Tibial nerve (tissue), 4 donors: Measurements from ENCODE around the gene GNAI2. TPM values are rescaled to one million over a fixed set of nuclear protein-coding genes. Genes with fewer than 3 reads are reported as not detected.
"Not testable (repeated sequence)": the region's sequence is repeated elsewhere in the genome, so short reads cannot be mapped to it uniquely, and the experiment has no call there.

ENCODE experiments used
- DNase-seq, 2 donors: peaks; one replicate each; pipeline ENCODE4 v3.0.0-alpha.2; 2019; ENCODE audit warnings: low spot score in 2 of 2
- H3K27ac ChIP-seq, 4 donors: fragments of 200-600 bp; sonication (generic) in 3 of 4; one replicate each; pipeline ENCODE4 v1.5.1; 2017 to 2019; ENCODE audit warnings: mild to moderate bottlenecking in 1 of 4
- H3K27me3 ChIP-seq, 2 donors: fragments of 200-600 bp; sonication (generic) in 1 of 2; one replicate each; pipeline versions ENCODE4 v1.5.1 to v1.6.0; 2017 to 2019
- H3K36me3 ChIP-seq, 3 donors: fragments of 200-600 bp; sonication (generic); one replicate each; pipeline ENCODE4 v1.5.1; 2018 to 2019
- H3K4me1 ChIP-seq, 4 donors: fragments of 200-600 bp; sonication (generic) in 3 of 4; one replicate each; pipeline ENCODE4 v1.5.1; 2017 to 2019
- H3K4me3 ChIP-seq, 4 donors: fragments of 200-600 bp; sonication (generic) in 3 of 4; one replicate each; pipeline ENCODE4 v1.5.1; 2017 to 2019; ENCODE audit warnings: mild to moderate bottlenecking in 1 of 4, moderate library complexity in 1 of 4
- H3K9me3 ChIP-seq, 4 donors: fragments of 200-600 bp; sonication (generic) in 3 of 4; one replicate each; pipeline ENCODE4 v1.5.1; 2017 to 2019
- EP300 ChIP-seq, 2 donors: sonication (generic); formaldehyde crosslinking; IDR thresholded peaks; one replicate each; pipeline ENCODE4 v1.6.1; 2017; ENCODE audit warnings: antibody characterized with exemption in 2 of 2, mild to moderate bottlenecking in 1 of 2
- POLR2A ChIP-seq, 2 donors: fragments of 450-650 bp; IDR thresholded peaks; one replicate each; pipeline ENCODE4 v1.6.1; 2017; ENCODE audit warnings: antibody characterized with exemption in 2 of 2, mild to moderate bottlenecking in 2 of 2, moderate library complexity in 2 of 2
- WGBS, 2 donors: methylation state at CpG; one replicate each; pipeline ENCODE4 v1.1.5; 2018; 5-methylcytosine and 5-hydroxymethylcytosine counted together
- total RNA-seq, 4 donors: library from RNA; depleted of rRNA; stranded (reverse); fragments of >200 nt; gene quantifications; one replicate each; pipeline ENCODE4 v1.1.0, GENCODE V29; 2016
- TF ChIP-seq, protein P1 (sequence below), 5 experiments: fragments of 200-600 bp in 3 of 5; fragments of 450-650 bp in 2 of 5; sonication (generic) in 3 of 5; IDR thresholded peaks; one replicate each; pipeline ENCODE4 v1.5.1; 2016 to 2019; ENCODE audit warnings: antibody characterized with exemption in 5 of 5, mild to moderate bottlenecking in 3 of 5, moderate library complexity in 2 of 5

The GNAI2 gene
- total RNA-seq, 4 donors from 2014 or later = 201 to 265 (median 243) TPM

DNA sequence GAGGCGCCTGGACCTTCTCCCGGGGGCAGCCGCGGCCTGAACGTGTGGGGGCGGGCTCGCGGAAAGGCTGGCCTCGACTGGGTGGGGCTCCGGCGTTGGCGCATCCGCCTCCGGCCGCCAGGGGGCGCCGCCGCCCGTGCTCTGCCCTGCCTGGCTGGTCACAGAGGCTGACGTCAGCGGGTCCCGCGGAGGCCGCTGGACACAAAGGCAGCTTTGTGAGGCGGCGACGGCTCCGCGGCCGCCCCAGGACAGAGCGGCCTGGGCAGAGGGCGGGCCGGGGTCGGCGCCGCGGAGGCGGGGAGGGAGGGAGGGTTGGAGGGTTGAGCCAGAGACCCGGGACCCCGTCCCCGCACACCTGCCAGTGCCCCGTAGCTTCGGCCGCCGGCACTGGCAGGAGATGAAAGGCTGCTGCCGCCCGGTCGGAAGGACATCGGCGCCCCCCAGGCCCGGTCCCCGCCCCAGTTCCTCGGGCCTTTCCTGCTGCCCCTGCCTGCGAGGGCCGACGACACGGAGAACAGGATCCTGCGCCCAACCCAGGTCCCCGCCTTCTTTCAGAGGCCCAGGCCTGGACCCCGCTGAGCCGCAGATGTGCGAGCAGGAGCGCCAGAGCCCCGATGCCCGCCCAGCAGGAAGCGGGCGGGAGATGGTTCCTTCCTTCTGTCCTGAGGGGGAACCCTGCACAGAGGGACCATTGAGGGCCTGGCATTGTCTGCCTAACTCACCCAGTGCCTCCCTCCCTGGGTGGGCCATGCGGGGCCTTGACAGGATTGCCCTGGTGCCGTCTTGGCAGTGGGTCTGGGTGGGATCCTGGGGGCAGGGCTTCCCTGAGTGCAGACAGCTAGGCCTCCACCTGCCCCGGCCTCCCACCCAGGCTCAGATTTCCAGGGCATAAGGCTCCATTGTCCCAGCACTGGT lies 24.3 kb downstream of the GNAI2 start:
- Histone ChIP-seq H3K36me3 (peaks cover 0 to 33% (median 16%) of the 10 kb centered on the region in 3 donors), H3K9me3 (no peaks in the 10 kb centered on the region), H3K27me3 (no peaks in the 10 kb centered on the region), H3K4me3 (peak overlapping the region; percentile 30 to 65 (median 52)), H3K27ac (peak overlapping the region; percentile 91 to 98 (median 97)), H3K4me1 (peaks cover 0 to 96% (median 67%) of the 10 kb centered on the region in 4 donors)
- peak; percentile 88 to 93 for DNase-seq
- WGBS, 2 donors = 0 to 4% methylated on average over 9 to 15 of the region's 70 CpGs
- TF ChIP-seq EP300 (IDR thresholded peaks at IDR 0.05) (peak in 1 of 2 donors; percentile 89), POLR2A (IDR thresholded peaks at IDR 0.05) (peak; percentile 35 to 79)
- TF ChIP-seq, protein P1, sequence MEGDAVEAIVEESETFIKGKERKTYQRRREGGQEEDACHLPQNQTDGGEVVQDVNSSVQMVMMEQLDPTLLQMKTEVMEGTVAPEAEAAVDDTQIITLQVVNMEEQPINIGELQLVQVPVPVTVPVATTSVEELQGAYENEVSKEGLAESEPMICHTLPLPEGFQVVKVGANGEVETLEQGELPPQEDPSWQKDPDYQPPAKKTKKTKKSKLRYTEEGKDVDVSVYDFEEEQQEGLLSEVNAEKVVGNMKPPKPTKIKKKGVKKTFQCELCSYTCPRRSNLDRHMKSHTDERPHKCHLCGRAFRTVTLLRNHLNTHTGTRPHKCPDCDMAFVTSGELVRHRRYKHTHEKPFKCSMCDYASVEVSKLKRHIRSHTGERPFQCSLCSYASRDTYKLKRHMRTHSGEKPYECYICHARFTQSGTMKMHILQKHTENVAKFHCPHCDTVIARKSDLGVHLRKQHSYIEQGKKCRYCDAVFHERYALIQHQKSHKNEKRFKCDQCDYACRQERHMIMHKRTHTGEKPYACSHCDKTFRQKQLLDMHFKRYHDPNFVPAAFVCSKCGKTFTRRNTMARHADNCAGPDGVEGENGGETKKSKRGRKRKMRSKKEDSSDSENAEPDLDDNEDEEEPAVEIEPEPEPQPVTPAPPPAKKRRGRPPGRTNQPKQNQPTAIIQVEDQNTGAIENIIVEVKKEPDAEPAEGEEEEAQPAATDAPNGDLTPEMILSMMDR (IDR thresholded peaks at IDR 0.05) = peak; percentile 99 to 100 (median 100)

DNA sequence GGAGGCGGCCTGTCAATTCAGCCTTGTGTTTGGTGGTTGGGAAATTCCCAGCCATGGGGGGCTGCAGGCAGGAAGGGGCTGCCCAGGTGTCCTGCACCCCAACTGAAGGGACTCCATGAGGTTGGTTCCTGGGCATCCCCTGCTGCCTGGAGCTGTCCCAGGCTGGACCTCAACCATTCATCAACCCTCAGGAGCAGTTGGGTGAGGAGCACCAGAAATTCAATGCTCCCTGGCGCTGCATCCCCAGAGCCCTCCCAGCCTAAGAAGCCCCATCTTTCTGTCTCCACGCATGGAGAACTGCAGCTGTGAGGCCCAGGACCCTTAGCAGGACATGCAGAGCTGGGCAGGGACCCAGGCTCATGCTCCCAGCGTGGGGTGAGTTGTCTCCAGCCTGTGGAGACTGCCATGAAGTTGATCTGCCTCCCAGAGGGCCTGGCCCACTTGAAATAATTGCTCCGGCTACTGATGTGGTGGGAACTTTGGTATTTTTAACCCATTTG lies 25.0 kb downstream of the GNAI2 start:
- Histone ChIP-seq H3K27me3 (no peaks in the 10 kb centered on the region), H3K9me3 (no peaks in the 10 kb centered on the region), H3K27ac (peak overlapping the region; percentile 91 to 98 (median 97)), H3K4me1 (peaks cover 0 to 97% (median 72%) of the 10 kb centered on the region in 4 donors), H3K4me3 (peak overlapping the region; percentile 30 to 65 (median 52)), H3K36me3 (peaks cover 0 to 26% (median 16%) of the 10 kb centered on the region in 3 donors)
- TF ChIP-seq POLR2A (IDR thresholded peaks at IDR 0.05) = no peak
- TF ChIP-seq, protein P1 (IDR thresholded peaks at IDR 0.05) = no peak
- no peak for TF ChIP-seq EP300 (IDR thresholded peaks at IDR 0.05)
- WGBS, 2 donors = 13 to 26% methylated on average over 4 to 5 of the region's 5 CpGs
- no peak for DNase-seq

DNA sequence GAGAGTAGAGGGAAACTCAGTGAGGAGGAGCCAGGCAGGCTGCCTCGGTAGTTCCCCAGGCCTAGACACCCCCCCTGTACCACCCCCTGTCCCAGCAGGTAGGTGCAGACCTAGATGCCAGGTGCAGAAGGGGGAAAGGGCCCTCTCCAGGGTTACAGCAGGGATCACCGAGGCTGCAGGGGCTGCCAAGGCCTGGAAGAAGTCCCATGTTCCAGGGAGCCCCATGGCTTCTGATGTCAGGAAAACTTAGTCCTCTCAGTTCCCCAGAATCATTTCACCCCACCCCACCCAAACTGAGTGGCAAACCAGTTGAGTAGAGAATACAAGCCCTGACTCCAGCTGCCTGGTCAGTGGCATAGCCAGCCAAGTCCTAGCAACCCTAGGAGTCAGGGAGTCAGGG lies 25.5 kb downstream of the GNAI2 start:
- no peak for TF ChIP-seq EP300 (IDR thresholded peaks at IDR 0.05)
- TF ChIP-seq, protein P1 (IDR thresholded peaks at IDR 0.05) = no peak
- H3K4me1 ChIP-seq = peaks cover 0 to 97% (median 74%) of the 10 kb centered on the region in 4 donors
- peaks cover 0 to 21% (median 12%) of the 10 kb centered on the region in 3 donors for H3K36me3 ChIP-seq
- H3K9me3 ChIP-seq = no peaks in the 10 kb centered on the region
- 10 to 39% methylated on average over 2 of the region's 2 CpGs for WGBS, 2 donors
- peak overlapping the region; percentile 91 to 98 (median 97) for H3K27ac ChIP-seq
- peak overlapping the region in 1 of 4 donors; percentile 60 for H3K4me3 ChIP-seq
- no peaks in the 10 kb centered on the region for H3K27me3 ChIP-seq
- no peak for DNase-seq

DNA sequence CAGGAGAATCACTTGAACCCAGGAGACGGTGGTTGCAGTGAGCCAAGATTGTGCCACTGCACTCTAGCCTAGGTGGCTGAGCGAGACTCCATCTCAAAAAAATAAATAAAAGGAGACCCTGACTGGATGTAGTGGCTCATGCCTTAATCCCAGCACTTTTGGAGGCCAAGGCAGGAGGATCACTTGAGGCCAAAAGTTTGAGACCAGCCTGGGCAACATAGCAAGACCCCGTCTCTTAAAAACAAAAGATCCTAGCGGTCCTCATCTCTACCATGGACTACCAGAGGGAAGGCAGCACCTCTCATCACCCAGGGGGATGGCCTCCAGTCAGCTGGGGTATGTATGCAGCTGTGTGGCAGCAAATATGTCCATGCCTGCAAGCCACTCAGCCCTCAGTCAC lies 26.2 kb downstream of the GNAI2 start:
- 94 to 96% methylated on average over 4 of the region's 4 CpGs for WGBS, 2 donors
- H3K9me3 ChIP-seq, DNase-seq, H3K27me3 ChIP-seq, H3K4me3 ChIP-seq: not testable (repeated sequence)
- Histone ChIP-seq H3K27ac (peak overlapping the region; percentile 91 to 98 (median 97)), H3K4me1 (peaks cover 0 to 97% (median 79%) of the 10 kb centered on the region in 4 donors), H3K36me3 (peaks cover 0 to 14% (median 5%) of the 10 kb centered on the region in 3 donors)

DNA sequence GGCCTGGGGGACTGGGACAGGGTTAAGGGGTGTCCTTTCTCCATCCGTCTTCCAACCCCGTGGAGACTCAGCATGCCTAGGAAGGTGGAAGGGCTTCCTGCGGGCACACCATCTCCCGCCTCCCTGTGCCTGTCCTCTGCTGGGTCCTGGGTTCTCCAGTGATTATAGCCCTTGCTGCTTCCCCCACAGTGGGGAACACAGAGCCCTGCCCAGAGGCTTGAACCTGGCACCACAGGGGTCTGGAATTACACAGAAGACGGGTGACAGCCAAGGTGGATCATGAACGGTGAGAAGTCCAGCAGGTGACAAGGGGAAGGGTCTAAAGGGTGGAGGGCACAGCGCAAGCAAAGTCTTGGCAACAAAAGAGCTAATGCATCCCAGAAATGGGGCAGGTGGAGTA lies 26.8 kb downstream of the GNAI2 start:
- Histone ChIP-seq H3K27ac (peak overlapping the region; percentile 85 to 98 (median 97)), H3K4me3 (no peak overlapping the region), H3K4me1 (peaks cover 0 to 97% (median 79%) of the 10 kb centered on the region in 4 donors), H3K36me3 (peaks cover 0 to 8% (median 0%) of the 10 kb centered on the region in 3 donors), H3K9me3 (no peaks in the 10 kb centered on the region), H3K27me3 (no peaks in the 10 kb centered on the region)
- 65 to 67% methylated on average over 7 of the region's 7 CpGs for WGBS, 2 donors
- no peak for DNase-seq
- TF ChIP-seq, protein P1 (IDR thresholded peaks at IDR 0.05) = no peak
- TF ChIP-seq EP300 (IDR thresholded peaks at IDR 0.05) (no peak), POLR2A (IDR thresholded peaks at IDR 0.05) (no peak)
